ENCODE data around the gene CDH2. TPM values are rescaled to one million over a fixed set of nuclear protein-coding genes. Genes with fewer than 3 reads are reported as not detected.

Gene CDH2
- total RNA-seq, 1 experiment from 2014 or later, result 15.0 TPM

DNA sequence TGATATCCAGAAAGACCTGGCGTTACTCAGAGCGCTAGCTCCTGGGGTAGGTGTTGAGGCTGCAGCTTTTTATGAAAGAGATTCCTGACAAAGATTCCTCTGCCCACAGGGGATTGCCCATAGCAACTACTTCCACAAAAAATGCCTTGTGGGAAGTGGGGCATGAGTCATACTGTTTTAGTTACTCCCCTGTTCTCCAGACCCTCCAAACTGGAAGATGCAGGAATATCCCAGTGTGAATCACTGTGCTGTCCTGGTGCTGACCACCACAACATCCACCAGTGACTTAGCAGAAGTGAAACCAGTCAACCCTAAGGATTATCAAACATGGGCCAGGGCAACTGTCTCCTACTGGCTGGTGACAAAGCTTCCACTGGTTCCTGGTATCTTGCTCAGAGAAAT is 61.8 kb downstream of the CDH2 start:
- Histone ChIP-seq H3K4me3 (ENCODE audit: low read depth, low read length, poor library complexity, severe bottlenecking) (no peak overlapping the region), H3K27ac (ENCODE audit: low read depth, low read length, poor library complexity, severe bottlenecking) (no peak overlapping the region), H3K36me3 (ENCODE audit: insufficient read depth, low read length, poor library complexity, severe bottlenecking) (no peaks in the 10 kb centered on the region), H3K27me3 (replicated peaks; ENCODE audit: insufficient read depth, low read depth, low read length, poor library complexity) (peaks cover 6% of the 10 kb centered on the region), H3K4me1 (ENCODE audit: insufficient read depth, low read length, poor library complexity, severe bottlenecking) (no peaks in the 10 kb centered on the region), H3K9me3 (ENCODE audit: low read depth, low read length, poor library complexity, severe bottlenecking) (no peaks in the 10 kb centered on the region)
- intact Hi-C loops (cut with micrococcal nuclease; ENCODE audit: unreplicated experiment), result no loop called here
- BruUV-seq (replicated peaks), result no TSS peak
- no peak for DNase-seq (ENCODE audit: low spot score)
- CTCF ChIA-PET, result no interaction called here
- POLR2A ChIA-PET (ENCODE audit: low non-redundant PET), result no interaction called here
- TF ChIP-seq EZH2 (IDR thresholded peaks at IDR 0.05; ENCODE audit: borderline replicate concordance, low read depth, low read length, poor library complexity, severe bottlenecking) (no peak), CTCF (conservative IDR thresholded peaks at IDR 0.05; ENCODE audit: low read depth, low read length) (no peak)

- H3K27ac ChIP-seq (ENCODE audit: low read depth, low read length, poor library complexity, severe bottlenecking), result no peak overlapping the region
- POLR2A ChIA-PET (ENCODE audit: low non-redundant PET), result no interaction called here
- H3K4me1 ChIP-seq (ENCODE audit: insufficient read depth, low read length, poor library complexity, severe bottlenecking), result no peaks in the 10 kb centered on the region
- H3K9me3 ChIP-seq (ENCODE audit: low read depth, low read length, poor library complexity, severe bottlenecking), result no peaks in the 10 kb centered on the region
- H3K36me3 ChIP-seq (ENCODE audit: insufficient read depth, low read length, poor library complexity, severe bottlenecking), result no peaks in the 10 kb centered on the region
- no peak for DNase-seq (ENCODE audit: low spot score)
- BruUV-seq (replicated peaks), result no TSS peak
- intact Hi-C loops (cut with micrococcal nuclease; ENCODE audit: unreplicated experiment), result no loop called here
- CTCF ChIA-PET, result no interaction called here
- peaks cover 6% of the 10 kb centered on the region for H3K27me3 ChIP-seq (replicated peaks; ENCODE audit: insufficient read depth, low read depth, low read length, poor library complexity)
- no peak overlapping the region for H3K4me3 ChIP-seq (ENCODE audit: low read depth, low read length, poor library complexity, severe bottlenecking)
- TF ChIP-seq CTCF (conservative IDR thresholded peaks at IDR 0.05; ENCODE audit: low read depth, low read length) (no peak), EZH2 (IDR thresholded peaks at IDR 0.05; ENCODE audit: borderline replicate concordance, low read depth, low read length, poor library complexity, severe bottlenecking) (no peak)
These were observed 62.5 kb downstream of the CDH2 start for GRCh38 chr18:28114472-28114871.

GRCh38 chr18:28113271-28114029 is 63.5 kb downstream of the CDH2 start:
- H3K27ac ChIP-seq (ENCODE audit: low read depth, low read length, poor library complexity, severe bottlenecking), result no peak overlapping the region
- no TSS peak for BruUV-seq (replicated peaks)
- no peak overlapping the region for H3K4me3 ChIP-seq (ENCODE audit: low read depth, low read length, poor library complexity, severe bottlenecking)
- H3K36me3 ChIP-seq (ENCODE audit: insufficient read depth, low read length, poor library complexity, severe bottlenecking), result no peaks in the 10 kb centered on the region
- H3K9me3 ChIP-seq (ENCODE audit: low read depth, low read length, poor library complexity, severe bottlenecking), result no peaks in the 10 kb centered on the region
- no peak for DNase-seq (ENCODE audit: low spot score)
- H3K27me3 ChIP-seq (replicated peaks; ENCODE audit: insufficient read depth, low read depth, low read length, poor library complexity), result peaks cover 6% of the 10 kb centered on the region
- POLR2A ChIA-PET (ENCODE audit: low non-redundant PET), result interaction anchor here (0.7 kb wide), 1 partner anchor 449 kb away, joined by 3 read pairs; no protein-coding TSS in a partner anchor
- CTCF ChIA-PET, result no interaction called here
- intact Hi-C loops (cut with micrococcal nuclease; ENCODE audit: unreplicated experiment), result no loop called here
- TF ChIP-seq EZH2 (IDR thresholded peaks at IDR 0.05; ENCODE audit: borderline replicate concordance, low read depth, low read length, poor library complexity, severe bottlenecking) (no peak), CTCF (conservative IDR thresholded peaks at IDR 0.05; ENCODE audit: low read depth, low read length) (no peak)
- no peaks in the 10 kb centered on the region for H3K4me1 ChIP-seq (ENCODE audit: insufficient read depth, low read length, poor library complexity, severe bottlenecking)

Measured in A673 (cell line).